NCI-H128 (cell line): Measurements from ENCODE around the gene LRCOL1.
A peak's percentile ranks its signal among the peaks of the same experiment; 100 is the strongest.
"Not testable (repeated sequence)": the region's sequence is repeated elsewhere in the genome, so short reads cannot be mapped to it uniquely, and the experiment has no call there.

ENCODE experiments used
- DNase-seq: peaks from one replicate; lab custom pipeline; 2025; ENCODE audit not compliant: unreplicated experiment; lab: John Stamatoyannopoulos, UW

LRCOL1 gene

GRCh38 chr12:132602572-132603239, 7.7 kb downstream of the LRCOL1 start:
- DNase-seq = no peak

- DNase-seq = no peak
Observed at GRCh38 chr12:132601171-132601883, 9.1 kb downstream of the LRCOL1 start.

DNA sequence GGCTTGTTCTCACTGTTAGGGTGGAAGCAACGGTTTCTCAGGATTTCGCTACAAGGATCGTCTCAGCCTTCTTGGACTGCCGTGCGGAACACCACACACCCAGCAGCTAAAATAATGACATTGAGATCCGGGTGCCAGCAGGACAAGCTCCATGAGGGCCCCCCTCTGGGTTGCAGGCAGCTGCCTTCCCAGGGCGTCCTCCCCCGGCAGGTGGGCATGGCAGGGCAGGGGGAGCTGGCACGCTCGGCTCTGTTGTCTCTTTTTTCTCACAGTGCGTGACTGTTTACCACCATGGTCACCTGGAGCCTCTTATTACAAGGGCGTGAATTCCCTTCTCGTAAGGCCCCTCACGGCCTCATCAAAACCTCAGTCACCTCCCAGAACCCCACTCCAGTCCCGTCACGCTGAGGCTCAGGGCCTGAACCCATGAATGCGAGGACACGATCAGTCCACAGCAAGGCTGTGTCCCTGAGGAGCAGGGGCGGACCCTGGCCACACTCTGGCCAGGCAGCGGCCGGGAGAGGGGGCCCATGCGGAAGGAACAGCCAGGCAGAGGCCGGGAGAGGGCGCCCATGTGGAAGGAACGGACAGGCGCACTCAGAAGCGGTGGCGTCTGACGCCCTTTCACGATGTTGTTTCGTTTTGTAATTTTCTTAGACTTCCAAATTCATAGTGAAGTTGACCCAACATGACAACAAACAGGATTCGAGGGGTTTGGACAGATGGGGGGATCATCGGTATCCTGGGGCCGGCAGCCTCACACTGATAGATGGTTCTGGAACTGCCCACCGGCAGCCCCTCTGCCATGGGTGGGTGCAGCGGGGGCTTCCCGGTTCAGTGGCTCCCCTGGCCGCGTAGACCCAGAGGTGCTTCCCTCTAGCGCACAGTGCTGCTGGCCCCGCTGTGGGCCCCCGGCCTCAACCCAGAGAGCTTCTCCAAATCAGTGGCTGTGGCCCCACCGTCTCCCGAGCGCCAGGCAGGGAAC, 10.0 kb downstream of the LRCOL1 start:
- DNase-seq = peak; percentile 36

GRCh38 chr12:132599502-132599901, 10.9 kb downstream of the LRCOL1 start:
- DNase-seq = not testable (repeated sequence)

GRCh38 chr12:132597333-132598316, 12.8 kb downstream of the LRCOL1 start:
- no peak for DNase-seq

GRCh38 chr12:132596016-132596415, 14.4 kb downstream of the LRCOL1 start:
- DNase-seq = no peak

GRCh38 chr12:132595183-132595582, 15.2 kb downstream of the LRCOL1 start:
- DNase-seq = no peak

- peak; percentile 94 for DNase-seq
Observed at GRCh38 chr12:132593938-132594358, 16.4 kb downstream of the LRCOL1 start.

- no peak for DNase-seq
Observed at GRCh38 chr12:132593521-132593920, 16.9 kb downstream of the LRCOL1 start.

DNA sequence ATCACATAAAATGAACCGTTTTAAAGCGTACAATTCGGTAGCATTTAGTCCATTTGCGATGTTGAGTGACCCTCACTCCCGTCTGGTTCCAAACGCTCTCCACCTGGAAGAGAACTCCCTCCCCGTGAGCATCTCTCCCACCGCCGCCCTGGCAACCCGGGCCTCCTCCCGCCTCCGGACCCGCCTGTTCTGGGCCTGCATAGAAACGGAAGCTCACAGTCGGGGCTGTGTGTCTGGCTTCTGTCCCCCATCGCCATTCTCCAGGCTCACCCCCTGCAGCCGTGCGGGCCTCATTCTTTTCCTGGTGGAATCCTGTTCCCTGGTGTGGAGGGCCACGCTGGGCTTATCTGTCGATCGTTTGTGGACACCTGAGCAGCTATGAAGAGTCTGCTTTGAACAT, 17.3 kb downstream of the LRCOL1 start:
- no peak for DNase-seq

GRCh38 chr12:132592282-132592970, 18.0 kb downstream of the LRCOL1 start:
- DNase-seq = no peak

- no peak for DNase-seq
Observed at GRCh38 chr12:132591107-132591935, 19.1 kb downstream of the LRCOL1 start.

DNA sequence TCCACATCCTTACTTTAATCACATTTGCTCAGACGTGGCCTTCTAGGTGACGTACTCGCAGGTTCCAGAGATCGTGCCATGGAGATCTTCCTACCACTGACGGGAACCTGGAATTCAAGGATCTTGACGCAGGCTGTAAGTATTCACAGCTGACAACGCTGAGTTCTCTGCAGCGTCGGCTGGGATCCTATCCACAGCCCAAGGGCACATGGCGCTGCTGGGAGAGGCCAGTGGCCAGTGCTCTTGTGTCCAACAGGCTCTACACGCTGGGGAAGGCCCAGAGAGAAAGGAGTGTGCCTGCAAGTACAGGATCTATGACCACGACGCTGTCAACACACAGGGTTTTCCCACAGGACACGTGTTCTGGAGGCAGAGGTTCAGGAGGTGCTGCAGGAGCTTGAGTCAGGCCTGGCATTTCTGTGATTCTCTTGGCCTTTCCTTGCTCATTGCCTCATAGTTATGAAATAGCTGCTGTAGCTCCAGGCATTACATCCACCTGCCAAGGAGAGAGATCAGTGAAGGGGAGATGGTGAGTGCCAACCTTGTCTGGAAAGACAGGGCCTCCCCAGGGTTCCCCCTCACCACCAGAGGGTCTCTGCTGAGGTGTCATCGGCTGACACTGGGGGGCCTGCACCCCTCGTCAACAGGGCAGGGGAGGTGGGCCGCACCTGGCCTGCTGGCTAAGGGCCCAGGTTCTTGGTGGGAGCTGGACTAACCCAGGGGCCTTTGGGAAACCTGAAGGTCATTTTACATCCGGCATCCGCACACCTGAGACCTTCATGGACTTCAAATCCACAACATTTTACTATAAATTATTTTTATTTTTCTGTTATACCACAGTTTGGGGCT, 21.3 kb downstream of the LRCOL1 start:
- DNase-seq = no peak

GRCh38 chr12:132588319-132588718, 22.1 kb downstream of the LRCOL1 start:
- DNase-seq = no peak

DNA sequence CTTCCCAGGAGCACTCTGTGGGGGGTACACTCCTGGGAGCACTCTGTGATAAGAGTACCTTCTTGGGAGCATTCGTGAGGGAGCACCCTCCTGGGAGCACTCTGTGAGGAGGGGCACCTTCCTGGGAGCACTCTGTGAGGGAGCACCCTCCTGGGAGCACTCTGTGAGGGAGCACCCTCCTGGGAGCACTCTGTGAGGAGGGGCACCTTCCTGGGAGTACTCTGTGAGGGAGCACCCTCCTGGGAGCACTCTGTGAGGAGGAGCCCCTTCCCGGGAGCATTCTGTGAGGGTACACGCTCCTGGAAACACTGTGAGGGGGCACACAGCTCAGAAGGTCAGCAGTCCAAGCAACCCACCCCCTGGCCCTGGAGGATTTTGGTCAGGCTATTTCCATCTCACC, 22.6 kb downstream of the LRCOL1 start:
- no peak for DNase-seq

DNA sequence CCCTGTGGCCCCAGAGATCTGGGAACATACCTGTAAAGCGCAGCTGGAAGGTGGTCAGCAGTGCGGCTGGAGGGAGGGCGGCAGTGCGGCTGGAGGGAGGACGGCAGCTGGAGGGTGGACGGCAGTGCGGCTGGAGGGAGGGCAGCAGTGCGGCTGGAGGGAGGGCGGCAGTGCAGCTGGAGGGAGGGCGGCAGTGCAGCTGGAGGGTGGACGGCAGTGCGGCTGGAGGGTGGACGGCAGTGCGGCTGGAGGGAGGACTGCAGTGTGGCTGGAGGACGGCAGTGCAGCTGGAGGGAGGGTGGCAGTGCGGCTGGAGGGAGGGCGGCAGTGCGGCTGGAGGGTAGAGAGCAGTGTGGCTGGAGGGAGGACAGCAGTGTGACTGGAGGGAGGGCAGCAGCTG, 23.5 kb downstream of the LRCOL1 start:
- no peak for DNase-seq

- DNase-seq = no peak
Observed at GRCh38 chr12:132585177-132585576, 25.2 kb downstream of the LRCOL1 start.

- no peak for DNase-seq
Observed at GRCh38 chr12:132584429-132584828, 26.0 kb downstream of the LRCOL1 start.
